HG02759 (cell line): ENCODE results near the gene KCP.
"Not testable (repeated sequence)": the region's sequence is repeated elsewhere in the genome, so short reads cannot be mapped to it uniquely, and the experiment has no call there.

Experiments
- ATAC-seq: cut with Tn5 transposase; IDR thresholded peaks from one replicate; pipeline ENCODE4 v1.9.1; 2021; ENCODE audit warnings: mild to moderate bottlenecking, moderate library complexity; ENCODE audit not compliant: unreplicated experiment

KCP gene

GRCh38 chr7:128910569-128910945 lies at the start of gene KCP:
TSS of gene KCP (minus strand) at chr7:128910709. CDS start at chr7:128910676, 33 bp downstream.
- no peak for ATAC-seq

- ATAC-seq = no peak
Observed at GRCh38 chr7:128959296-128959695, 48.8 kb upstream of the KCP start.

- ATAC-seq = no peak
Observed at GRCh38 chr7:128955981-128956380, 45.5 kb upstream of the KCP start.

GRCh38 chr7:128954830-128955802 lies 44.6 kb upstream of the KCP start:
- peak; percentile 73 for ATAC-seq

GRCh38 chr7:128954150-128954549 lies 43.6 kb upstream of the KCP start:
- ATAC-seq = peak; percentile 8

GRCh38 chr7:128951296-128951695 lies 40.8 kb upstream of the KCP start:
- no peak for ATAC-seq

- ATAC-seq = no peak
Observed at GRCh38 chr7:128948976-128949760, 38.7 kb upstream of the KCP start.

GRCh38 chr7:128948312-128948973 lies 37.9 kb upstream of the KCP start:
- ATAC-seq = no peak

- ATAC-seq = no peak
Observed at GRCh38 chr7:128947854-128948253, 37.3 kb upstream of the KCP start.

GRCh38 chr7:128946936-128947830 lies 36.7 kb upstream of the KCP start:
- ATAC-seq = no peak

GRCh38 chr7:128945668-128946366 lies 35.3 kb upstream of the KCP start:
- no peak for ATAC-seq

- ATAC-seq = no peak
Observed at GRCh38 chr7:128944487-128945236, 34.2 kb upstream of the KCP start.

GRCh38 chr7:128943251-128943650 lies 32.7 kb upstream of the KCP start:
- ATAC-seq = not testable (repeated sequence)

- ATAC-seq = no peak
Observed at GRCh38 chr7:128941946-128942526, 31.5 kb upstream of the KCP start.

- no peak for ATAC-seq
Observed at GRCh38 chr7:128941323-128941890, 30.9 kb upstream of the KCP start.

- peak; percentile 61 for ATAC-seq
Observed at GRCh38 chr7:128940494-128941322, 30.2 kb upstream of the KCP start.

GRCh38 chr7:128939861-128940410 lies 29.4 kb upstream of the KCP start:
- ATAC-seq = peak; percentile 15
